ENCODE results near the gene WDR31.

GRCh38 chr9:113386571-113387393 is 46.7 kb upstream of the WDR31 start:
- no peak for TF ChIP-seq CTCF (IDR thresholded peaks at IDR 0.05)
- no peak for TF ChIP-seq RNF2 (IDR thresholded peaks at IDR 0.05; ENCODE audit: borderline replicate concordance, low read depth)
- no peak for TF ChIP-seq PHF8 (IDR thresholded peaks at IDR 0.05; ENCODE audit: borderline replicate concordance, low read depth)
- TF ChIP-seq SMC3 (IDR thresholded peaks at IDR 0.05) = no peak
- TF ChIP-seq POLR2A (IDR thresholded peaks at IDR 0.05; ENCODE audit: low read length) = no peak
- TF ChIP-seq MYC (IDR thresholded peaks at IDR 0.05; ENCODE audit: borderline replicate concordance, low read length) = no peak
- no peak for TF ChIP-seq RAD21 (conservative IDR thresholded peaks at IDR 0.05 in 1 of 2, IDR thresholded peaks at IDR 0.05 in 1 of 2)
- no peak for TF ChIP-seq HOXA7 (CRISPR knock-in tag; IDR thresholded peaks at IDR 0.05)
- TF ChIP-seq REST (IDR thresholded peaks at IDR 0.05) = no peak
- TF ChIP-seq EHF (CRISPR knock-in tag; IDR thresholded peaks at IDR 0.05) = no peak

All from A549 (cell line).